Upper lobe of left lung (tissue), 6 donors: ENCODE data around the gene SLC6A18. TPM values are rescaled to one million over a fixed set of nuclear protein-coding genes. Genes with fewer than 3 reads are reported as not detected.
"Not testable (repeated sequence)": the region's sequence is repeated elsewhere in the genome, so short reads cannot be mapped to it uniquely, and the experiment has no call there.

Source experiments
- ATAC-seq, 2 donors: fragments of 200-7000 bp; cut with Tn5 transposase; one replicate each; pipeline ENCODE4 v1.9.1; 2022; ENCODE audit warnings: mild to moderate bottlenecking in 2 of 2, moderate library complexity in 2 of 2; ENCODE audit not compliant: low FRiP score in 2 of 2
- DNase-seq, 2 donors: peaks; one replicate each; pipeline ENCODE4 v3.0.0-alpha.2; 2019 to 2020
- H3K27ac ChIP-seq, 4 donors: fragments of 200-600 bp; sonication (generic); one replicate each; pipeline ENCODE4 v1.5.1; 2016 to 2019
- H3K27me3 ChIP-seq, 4 donors: fragments of 200-600 bp; sonication (generic); one replicate each; pipeline ENCODE4 v1.5.1; 2017 to 2019
- H3K36me3 ChIP-seq, 4 donors: fragments of 200-600 bp; sonication (generic); one replicate each; pipeline ENCODE4 v1.5.1; 2016 to 2019
- H3K4me1 ChIP-seq, 4 donors: fragments of 200-600 bp; sonication (generic); one replicate each; pipeline ENCODE4 v1.5.1; 2018 to 2019
- H3K4me3 ChIP-seq, 4 donors: fragments of 200-600 bp; sonication (generic); one replicate each; pipeline ENCODE4 v1.5.1; 2017 to 2019; ENCODE audit warnings: mild to moderate bottlenecking in 2 of 4, moderate library complexity in 1 of 4
- H3K9me3 ChIP-seq, 4 donors: fragments of 200-600 bp; sonication (generic); one replicate each; pipeline ENCODE4 v1.5.1; 2018 to 2019
- CTCF ChIP-seq, 6 experiments: fragments of 450-650 bp in 4 of 6; fragments of 200-600 bp in 2 of 6; sonication (generic) in 2 of 6; IDR thresholded peaks; one replicate each; pipeline ENCODE4 v1.5.1; 2016 to 2019; ENCODE audit warnings: antibody characterized with exemption in 6 of 6
- EP300 ChIP-seq, 4 donors: sonication (generic); formaldehyde crosslinking; IDR thresholded peaks; one replicate each; pipeline ENCODE4 v1.5.1; 2017; ENCODE audit warnings: antibody characterized with exemption in 4 of 4, control low read depth in 2 of 4
- POLR2A ChIP-seq, 4 donors: fragments of 450-650 bp; IDR thresholded peaks; one replicate each; pipeline ENCODE4 v1.5.1; 2016 to 2017; ENCODE audit warnings: antibody characterized with exemption in 4 of 4, mild to moderate bottlenecking in 2 of 4
- POLR2AphosphoS5 ChIP-seq, 2 donors: sonication (generic); formaldehyde crosslinking; IDR thresholded peaks; one replicate each; pipeline ENCODE4 v1.5.1; 2017; ENCODE audit warnings: antibody characterized with exemption in 2 of 2
- WGBS, 2 donors: methylation state at CpG; one replicate each; pipeline ENCODE4 v1.1.5; 2017 to 2018; 5-methylcytosine and 5-hydroxymethylcytosine counted together
- total RNA-seq, 6 donors: library from RNA; depleted of rRNA in 4 of 6; stranded (reverse); fragments of >200 nt in 4 of 6; gene quantifications; one replicate each; pipeline versions ENCODE4 v1.1.0 to v1.2.1, GENCODE V29; 2016 to 2021
- donor health status: DM: no; HTN: no; CAD: no; lungs with moderate emphysema.
- donor health status: DM: no; HTN: yes; CAD: no; lungs with severe emphysema.

The SLC6A18 gene
- total RNA-seq, 6 donors from 2014 or later, result not detected

GRCh38 chr5:1279443-1280151 is 54.4 kb downstream of the SLC6A18 start:
- Histone ChIP-seq H3K4me1 (no peaks in the 10 kb centered on the region), H3K4me3 (no peak overlapping the region), H3K36me3 (no peaks in the 10 kb centered on the region), H3K27me3 (no peaks in the 10 kb centered on the region), H3K27ac (no peak overlapping the region), H3K9me3 (no peaks in the 10 kb centered on the region)
- WGBS, 2 donors, result 82 to 91% methylated on average over 18 to 34 of the region's 34 CpGs
- ATAC-seq (peak in 1 of 2 donors; percentile 19), DNase-seq (peak in 1 of 2 donors; percentile 68)
- TF ChIP-seq CTCF (IDR thresholded peaks at IDR 0.05) (no peak), POLR2AphosphoS5 (IDR thresholded peaks at IDR 0.05) (no peak), POLR2A (IDR thresholded peaks at IDR 0.05) (no peak), EP300 (IDR thresholded peaks at IDR 0.05) (no peak)

GRCh38 chr5:1280177-1281037 is 55.2 kb downstream of the SLC6A18 start:
- Histone ChIP-seq H3K9me3 (no peaks in the 10 kb centered on the region), H3K27me3 (no peaks in the 10 kb centered on the region), H3K27ac (no peak overlapping the region), H3K36me3 (no peaks in the 10 kb centered on the region), H3K4me1 (no peaks in the 10 kb centered on the region), H3K4me3 (no peak overlapping the region)
- no peak for TF ChIP-seq POLR2AphosphoS5 (IDR thresholded peaks at IDR 0.05)
- no peak for TF ChIP-seq POLR2A (IDR thresholded peaks at IDR 0.05)
- no peak for TF ChIP-seq CTCF (IDR thresholded peaks at IDR 0.05)
- no peak for TF ChIP-seq EP300 (IDR thresholded peaks at IDR 0.05)
- no peak for ATAC-seq
- 92% methylated on average over 14 to 16 of the region's 32 CpGs for WGBS, 2 donors
- peak; percentile 17 to 70 for DNase-seq

- Histone ChIP-seq H3K36me3 (no peaks in the 10 kb centered on the region), H3K4me3 (no peak overlapping the region), H3K4me1 (no peaks in the 10 kb centered on the region), H3K27me3 (no peaks in the 10 kb centered on the region), H3K27ac (no peak overlapping the region), H3K9me3 (no peaks in the 10 kb centered on the region)
- DNase-seq (peak in 1 of 2 donors; percentile 3), ATAC-seq (no peak)
- 87 to 88% methylated on average over 7 to 16 of the region's 16 CpGs for WGBS, 2 donors
- TF ChIP-seq CTCF (IDR thresholded peaks at IDR 0.05) (no peak), EP300 (IDR thresholded peaks at IDR 0.05) (no peak), POLR2A (IDR thresholded peaks at IDR 0.05) (no peak), POLR2AphosphoS5 (IDR thresholded peaks at IDR 0.05) (no peak)
Observed at GRCh38 chr5:1281038-1281882, 56.1 kb downstream of the SLC6A18 start.

- WGBS, 2 donors, result 80 to 81% methylated on average over 25 to 31 of the region's 37 CpGs
Observed at GRCh38 chr5:1282131-1282992, 57.2 kb downstream of the SLC6A18 start.

GRCh38 chr5:1282993-1283728 is 58.0 kb downstream of the SLC6A18 start:
- not testable (repeated sequence) for ATAC-seq, H3K27me3 ChIP-seq, H3K36me3 ChIP-seq, H3K4me3 ChIP-seq, H3K4me1 ChIP-seq, H3K27ac ChIP-seq, H3K9me3 ChIP-seq
- DNase-seq, result peak in 1 of 2 donors; percentile 72
- 88 to 92% methylated on average over 24 to 34 of the region's 40 CpGs for WGBS, 2 donors

More at GRCh38 chr5:1282131-1282992, 57.2 kb downstream of the SLC6A18 start:
- Histone ChIP-seq H3K9me3 (no peaks in the 10 kb centered on the region), H3K27ac (no peak overlapping the region), H3K4me3 (no peak overlapping the region), H3K36me3 (no peaks in the 10 kb centered on the region), H3K27me3 (no peaks in the 10 kb centered on the region), H3K4me1 (no peaks in the 10 kb centered on the region)
- no peak for ATAC-seq
- peak in 1 of 2 donors; percentile 70 for DNase-seq
- TF ChIP-seq POLR2AphosphoS5 (IDR thresholded peaks at IDR 0.05) (no peak), EP300 (IDR thresholded peaks at IDR 0.05) (no peak), CTCF (IDR thresholded peaks at IDR 0.05) (no peak), POLR2A (IDR thresholded peaks at IDR 0.05) (no peak)

- H3K27me3 ChIP-seq, DNase-seq: not testable (repeated sequence)
- 89 to 95% methylated on average over 9 of the region's 16 CpGs for WGBS, 2 donors
Observed at GRCh38 chr5:1283729-1284041, 58.5 kb downstream of the SLC6A18 start.

More at GRCh38 chr5:1283729-1284041, 58.5 kb downstream of the SLC6A18 start:
- H3K27ac ChIP-seq, H3K36me3 ChIP-seq, ATAC-seq, H3K4me1 ChIP-seq, H3K4me3 ChIP-seq, H3K9me3 ChIP-seq: not testable (repeated sequence)
